ENCODE results near the gene PDCD6IP. TPM values are rescaled to one million over a fixed set of nuclear protein-coding genes. Genes with fewer than 3 reads are reported as not detected.

The PDCD6IP gene
- total RNA-seq, 2 donors from 2014 or later: 120 to 134 TPM

GRCh38 chr3:33799202-33799551 is 747 bp downstream of the PDCD6IP start:
- no peak for TF ChIP-seq CTCF (conservative IDR thresholded peaks at IDR 0.05)
- peak overlapping the region; percentile 98 for H3K27ac Mint-ChIP-seq
- Histone ChIP-seq H3K27ac (ENCODE audit: low read depth, low read length) (peak overlapping the region; percentile 29), H3K9me3 (ENCODE audit: control insufficient read depth, low read length) (peaks cover 23% of the 10 kb centered on the region), H3K27me3 (ENCODE audit: control insufficient read depth, insufficient read depth, low read length, poor library complexity, severe bottlenecking) (no peaks in the 10 kb centered on the region), H3K36me3 (ENCODE audit: control insufficient read depth, insufficient read depth, low read length) (peaks cover 22% of the 10 kb centered on the region), H3K9ac (ENCODE audit: extremely low read depth, low read length, poor library complexity, severe bottlenecking) (peak overlapping the region; percentile 86), H3K4me1 (ENCODE audit: control insufficient read depth, insufficient read depth, low read length) (no peaks in the 10 kb centered on the region), H3K4me3 (ENCODE audit: low read length) (peak overlapping the region; percentile 92)
- H3K4me1 Mint-ChIP-seq: peaks cover 13% of the 10 kb centered on the region
- 10% methylated on average over 2 of the region's 3 CpGs; no CpG with 5 or more reads in 1 of the 2 experiments for WGBS, 2 experiments (ENCODE audit: insufficient coverage in 1 of 2, insufficient read length in 1 of 2)
- no peaks in the 10 kb centered on the region for H3K27me3 Mint-ChIP-seq (ENCODE audit: insufficient read depth)
- H3K36me3 Mint-ChIP-seq (ENCODE audit: low read depth): peaks cover 24% of the 10 kb centered on the region
- no peak for DNase-seq
- H3K4me3 Mint-ChIP-seq: peak overlapping the region; percentile 87
- peaks cover 21% of the 10 kb centered on the region for H3K9me3 Mint-ChIP-seq

DNA sequence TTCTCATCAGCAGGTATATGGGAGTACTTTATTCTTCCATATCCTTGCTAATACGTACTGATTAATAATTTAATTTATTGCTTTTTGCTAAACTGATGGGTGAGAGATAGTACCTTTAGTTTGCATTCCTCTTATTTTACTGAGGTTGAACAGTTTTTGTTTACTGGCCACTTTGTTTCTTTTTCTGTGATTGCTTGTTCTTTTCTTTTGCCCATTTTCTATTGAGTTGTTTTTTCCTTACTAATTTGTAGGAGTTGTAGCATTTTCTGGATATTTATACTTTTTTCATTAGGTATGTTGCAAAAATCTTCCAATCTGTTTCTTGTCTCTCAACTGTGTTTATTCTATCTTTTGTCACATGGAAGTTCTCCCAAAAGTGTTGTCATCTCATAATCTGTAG is 4.8 kb downstream of the PDCD6IP start:
- H3K9ac ChIP-seq (ENCODE audit: extremely low read depth, low read length, poor library complexity, severe bottlenecking): no peak overlapping the region
- WGBS, 2 experiments (ENCODE audit: insufficient coverage in 1 of 2, insufficient read length in 1 of 2): no CpG with 5 or more reads among the region's 1 CpG
- Mint-ChIP-seq H3K27ac (no peak overlapping the region), H3K27me3 (ENCODE audit: insufficient read depth) (no peaks in the 10 kb centered on the region), H3K36me3 (ENCODE audit: low read depth) (peaks cover 33% of the 10 kb centered on the region), H3K9me3 (peaks cover 27% of the 10 kb centered on the region), H3K4me1 (peaks cover 15% of the 10 kb centered on the region), H3K4me3 (no peak overlapping the region)
- no peaks in the 10 kb centered on the region for H3K27me3 ChIP-seq (ENCODE audit: control insufficient read depth, insufficient read depth, low read length, poor library complexity, severe bottlenecking)
- no peak for DNase-seq
- peak overlapping the region; percentile 41 for H3K4me3 ChIP-seq (ENCODE audit: low read length)
- peaks cover 35% of the 10 kb centered on the region for H3K36me3 ChIP-seq (ENCODE audit: control insufficient read depth, insufficient read depth, low read length)
- H3K4me1 ChIP-seq (ENCODE audit: control insufficient read depth, insufficient read depth, low read length): peaks cover 2% of the 10 kb centered on the region
- H3K9me3 ChIP-seq (ENCODE audit: control insufficient read depth, low read length): peaks cover 31% of the 10 kb centered on the region
- H3K27ac ChIP-seq (ENCODE audit: low read depth, low read length): no peak overlapping the region
- no peak for TF ChIP-seq CTCF (conservative IDR thresholded peaks at IDR 0.05)

DNA sequence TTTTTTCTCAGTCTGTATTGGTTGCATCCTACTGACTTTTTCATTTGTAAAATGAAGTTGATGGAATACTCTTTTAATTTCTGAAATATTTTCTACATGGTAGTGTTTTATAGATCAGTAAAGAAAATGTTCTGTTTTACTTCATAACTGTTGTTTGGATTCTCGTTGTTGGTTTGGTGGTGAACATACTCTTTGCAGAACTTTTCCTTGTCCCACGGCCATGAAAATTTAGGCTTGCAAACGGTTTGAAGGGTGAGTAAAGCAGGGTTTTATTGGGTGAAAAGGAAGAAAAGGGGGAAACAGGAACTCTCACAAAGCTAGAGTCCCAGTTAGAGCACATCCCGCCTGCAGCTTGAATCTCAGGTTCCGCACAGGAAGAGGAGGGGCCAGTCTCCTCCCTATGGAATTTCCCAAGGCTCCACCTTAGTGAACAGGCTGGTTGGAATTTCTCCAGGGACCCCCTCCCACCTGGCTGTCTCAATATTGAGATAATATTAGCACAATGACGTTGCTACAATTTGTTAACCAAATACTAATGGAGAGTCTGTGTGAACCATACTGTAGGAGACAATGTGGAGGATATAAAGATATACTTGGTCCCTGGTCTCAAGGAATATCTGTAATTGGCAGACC is 5.6 kb downstream of the PDCD6IP start:
- Histone ChIP-seq H3K27me3 (ENCODE audit: control insufficient read depth, insufficient read depth, low read length, poor library complexity, severe bottlenecking) (no peaks in the 10 kb centered on the region), H3K4me1 (ENCODE audit: control insufficient read depth, insufficient read depth, low read length) (peaks cover 2% of the 10 kb centered on the region), H3K36me3 (ENCODE audit: control insufficient read depth, insufficient read depth, low read length) (peaks cover 38% of the 10 kb centered on the region), H3K9me3 (ENCODE audit: control insufficient read depth, low read length) (peaks cover 31% of the 10 kb centered on the region), H3K9ac (ENCODE audit: extremely low read depth, low read length, poor library complexity, severe bottlenecking) (no peak overlapping the region), H3K27ac (ENCODE audit: low read depth, low read length) (no peak overlapping the region), H3K4me3 (ENCODE audit: low read length) (peak overlapping the region; percentile 41)
- Mint-ChIP-seq H3K27ac (no peak overlapping the region), H3K9me3 (peaks cover 27% of the 10 kb centered on the region), H3K27me3 (ENCODE audit: insufficient read depth) (no peaks in the 10 kb centered on the region), H3K4me1 (peaks cover 15% of the 10 kb centered on the region), H3K36me3 (ENCODE audit: low read depth) (peaks cover 36% of the 10 kb centered on the region), H3K4me3 (no peak overlapping the region)
- 94 to 95% methylated on average over 3 to 6 of the region's 6 CpGs for WGBS, 2 experiments (ENCODE audit: insufficient coverage in 1 of 2, insufficient read length in 1 of 2)
- peak; percentile 53 for DNase-seq
- no peak for TF ChIP-seq CTCF (conservative IDR thresholded peaks at IDR 0.05)
